Right lobe of liver (tissue), 6 donors: ENCODE results near the gene PYCR2. TPM values are rescaled to one million over a fixed set of nuclear protein-coding genes. Genes with fewer than 3 reads are reported as not detected.

ENCODE experiments used
- ATAC-seq, 4 donors: fragments of 200-7000 bp; cut with Tn5 transposase; one replicate each; pipeline ENCODE4 v1.9.1; 2020; ENCODE audit warnings: mild to moderate bottlenecking in 4 of 4, moderate library complexity in 4 of 4
- DNase-seq, 3 donors: peaks; one replicate each; pipeline ENCODE4 v3.0.0-alpha.2; 2020
- H3K27ac ChIP-seq, 3 donors: fragments of 200-600 bp; one replicate each; pipeline ENCODE4 v1.8.0; 2022
- H3K27me3 ChIP-seq, 2 donors: fragments of 200-600 bp; one replicate each; pipeline ENCODE4 v1.8.0; 2022
- H3K36me3 ChIP-seq, 4 donors: fragments of 200-600 bp; sonication (generic) in 1 of 4; one replicate each; pipeline versions ENCODE4 v1.5.1 to v1.8.0; 2017 to 2022; ENCODE audit warnings: control low read depth in 1 of 4
- H3K4me1 ChIP-seq, 4 donors: fragments of 200-600 bp; sonication (generic) in 1 of 4; one replicate each; pipeline versions ENCODE4 v1.5.1 to v1.8.0; 2017 to 2022; ENCODE audit warnings: control low read depth in 1 of 4
- H3K4me3 ChIP-seq, 3 donors: fragments of 200-600 bp; one replicate each; pipeline ENCODE4 v1.8.0; 2022
- H3K9me3 ChIP-seq, 4 donors: fragments of 200-600 bp; sonication (generic) in 1 of 4; one replicate each; pipeline versions ENCODE4 v1.5.1 to v1.8.0; 2017 to 2022; ENCODE audit warnings: control low read depth in 1 of 4
- CTCF ChIP-seq, 4 donors: fragments of 200-600 bp in 3 of 4; fragments of 450-650 bp in 1 of 4; IDR thresholded peaks; one replicate each; pipeline versions ENCODE4 v1.5.1 to v1.8.0; 2016 to 2022; ENCODE audit warnings: antibody characterized with exemption in 4 of 4, mild to moderate bottlenecking in 2 of 4
- POLR2A ChIP-seq: fragments of 450-650 bp; IDR thresholded peaks from one replicate; pipeline ENCODE4 v1.6.1; 2017; ENCODE audit warnings: antibody characterized with exemption, mild to moderate bottlenecking
- WGBS: methylation state at CpG from one replicate; pipeline ENCODE4 v1.1.6; 2018; ENCODE audit warnings: low coverage, low lambda C conversion rate; ENCODE audit not compliant: insufficient coverage; ENCODE audit errors: missing lambda C conversion rate; 5-methylcytosine and 5-hydroxymethylcytosine counted together
- intact Hi-C, 2 donors: fragments of 100-400 bp; cut with DNase I; formaldehyde crosslinking; loops; one replicate each; pipeline versions ENCODE4 v1.11.2 to v1.14.1; 2022
- total RNA-seq, 6 experiments: library from RNA; depleted of rRNA in 2 of 6; stranded (reverse); fragments of >200 nt in 2 of 6; fragmentation: NEBNext Ultra II Directional in 3 of 6; extraction: Animal tissue kit (Norgen Biotek cat#: 25700) in 3 of 6; gene quantifications; one replicate each; pipeline versions ENCODE4 v1.1.0 to v1.2.4, GENCODE V29; 2016 to 2023
- donor health status: DM: no; HTN: yes; CAD: no.
- donor health status: DM: no; HTN: no; CAD: no.
- donor health status: DM: no; HTN: no; CAD: no.
- donor health status: DM: no; HTN: yes; CAD: no.
- donor health status: DM: no; HTN: yes; CAD: no.

PYCR2 gene
- total RNA-seq, 6 experiments from 2014 or later = 20.0 to 42.6 (median 24.9) TPM

DNA sequence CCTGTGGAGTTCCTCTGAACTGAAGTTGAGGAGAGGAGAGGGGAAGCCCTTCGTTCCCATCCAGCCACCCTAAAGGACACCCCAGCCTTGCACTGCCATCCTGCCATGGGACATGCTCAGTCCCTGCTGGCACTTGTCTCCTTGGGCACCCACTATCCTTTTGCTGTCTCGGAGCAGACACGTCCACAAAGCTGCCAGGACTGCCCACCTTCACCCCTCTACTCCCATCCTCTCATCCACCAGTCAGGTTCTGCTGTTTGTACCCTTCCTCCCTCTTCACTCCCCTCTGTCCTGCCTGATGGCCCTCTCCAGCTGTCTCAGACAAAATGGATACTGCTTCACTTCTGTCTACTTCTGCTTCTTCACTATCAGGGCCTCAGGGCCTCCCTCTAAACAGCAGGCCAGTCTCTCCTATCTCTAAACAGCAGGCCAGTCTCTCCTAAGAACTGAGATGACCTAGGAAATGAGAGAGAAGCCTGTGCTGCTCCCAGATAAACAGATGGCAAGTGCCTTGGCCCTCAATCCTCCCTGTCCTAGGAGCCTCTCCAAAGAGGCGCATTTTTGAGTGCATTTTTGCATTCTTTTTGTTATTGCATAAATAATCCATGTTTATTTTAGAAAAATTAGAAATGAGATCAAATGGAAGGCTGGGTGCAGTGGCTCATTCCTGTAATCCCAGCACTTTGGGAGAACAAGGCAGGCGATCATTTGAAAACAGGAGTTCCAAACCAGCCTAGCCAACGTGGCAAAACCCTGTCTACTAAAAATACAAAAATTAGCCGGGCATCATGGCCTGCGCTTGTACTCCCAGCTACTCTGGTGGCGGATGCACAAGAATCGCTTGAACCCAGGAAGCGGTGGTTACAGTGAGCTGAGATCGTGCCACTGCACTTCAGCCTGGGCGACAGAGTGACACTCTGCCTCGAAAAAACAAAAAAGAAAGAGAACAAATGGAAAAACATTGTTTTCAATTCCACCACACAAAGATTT, 4.4 kb upstream of the PYCR2 start:
- no peaks in the 10 kb centered on the region for H3K9me3 ChIP-seq
- intact Hi-C loops = no loop called here
- ATAC-seq (no peak), DNase-seq (no peak)
- TF ChIP-seq CTCF (IDR thresholded peaks at IDR 0.05) (no peak), POLR2A (no peak)
- H3K27me3 ChIP-seq = no peaks in the 10 kb centered on the region
- H3K4me1 ChIP-seq = no peaks in the 10 kb centered on the region
- WGBS = 68% methylated on average over 10 of the region's 14 CpGs
- no peak overlapping the region for H3K27ac ChIP-seq
- no peaks in the 10 kb centered on the region for H3K36me3 ChIP-seq
- H3K4me3 ChIP-seq = no peak overlapping the region

DNA sequence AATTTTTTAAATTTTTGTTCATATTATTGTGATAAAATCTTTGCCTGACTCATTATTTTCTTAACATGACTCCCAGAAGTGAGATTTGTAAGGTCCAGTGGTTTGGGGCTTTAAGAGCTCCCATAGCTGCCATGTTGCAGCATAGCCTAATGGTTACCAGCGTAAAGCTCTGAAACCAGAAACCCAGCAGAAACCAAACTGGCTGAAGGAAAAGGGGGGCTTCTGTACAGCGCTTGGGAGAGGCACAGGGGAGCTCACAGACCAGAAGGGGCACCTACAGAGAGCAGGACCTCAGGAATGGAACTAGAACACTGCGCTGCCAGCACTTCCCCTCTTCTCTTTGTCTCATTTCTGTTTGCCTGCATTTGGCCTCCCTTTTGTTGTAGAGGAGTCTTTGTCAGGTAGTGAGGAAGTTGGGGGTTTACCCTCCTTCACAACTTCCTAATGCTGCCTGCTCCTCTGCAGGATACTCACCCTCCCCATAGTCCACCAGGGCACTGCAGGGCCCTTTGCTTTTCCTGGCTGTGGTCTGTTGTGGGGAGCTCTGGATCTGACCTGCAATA, 2.6 kb upstream of the PYCR2 start:
- no peaks in the 10 kb centered on the region for H3K27me3 ChIP-seq
- intact Hi-C loops = no loop called here
- H3K9me3 ChIP-seq = no peaks in the 10 kb centered on the region
- no peaks in the 10 kb centered on the region for H3K36me3 ChIP-seq
- TF ChIP-seq CTCF (IDR thresholded peaks at IDR 0.05) (no peak), POLR2A (no peak)
- ATAC-seq (no peak), DNase-seq (no peak)
- peaks cover 0 to 12% (median 0%) of the 10 kb centered on the region in 4 donors for H3K4me1 ChIP-seq
- no peak overlapping the region for H3K4me3 ChIP-seq
- no peak overlapping the region for H3K27ac ChIP-seq
- WGBS = 81% methylated on average over 3 of the region's 3 CpGs

- intact Hi-C loops = no loop called here
- Histone ChIP-seq H3K27ac (peak overlapping the region; percentile 79 to 92 (median 83)), H3K27me3 (no peaks in the 10 kb centered on the region), H3K4me1 (peaks cover 0 to 12% (median 0%) of the 10 kb centered on the region in 4 donors), H3K4me3 (peak overlapping the region; percentile 95 to 98 (median 95)), H3K36me3 (peaks cover 0 to 5% (median 0%) of the 10 kb centered on the region in 4 donors), H3K9me3 (no peaks in the 10 kb centered on the region)
- no peak for TF ChIP-seq POLR2A
- no peak for TF ChIP-seq CTCF (IDR thresholded peaks at IDR 0.05)
- 0% methylated on average over 8 of the region's 8 CpGs for WGBS
- peak; percentile 2 to 17 (median 16) for ATAC-seq
- no peak for DNase-seq
Observed at GRCh38 chr1:225923381-225923691, 714 bp downstream of the PYCR2 start.

- WGBS = no CpG with 5 or more reads among the region's 23 CpGs
- Histone ChIP-seq H3K4me1 (peaks cover 0 to 12% (median 0%) of the 10 kb centered on the region in 4 donors), H3K9me3 (no peaks in the 10 kb centered on the region), H3K4me3 (no peak overlapping the region), H3K27me3 (no peaks in the 10 kb centered on the region), H3K27ac (no peak overlapping the region), H3K36me3 (peaks cover 0 to 5% (median 0%) of the 10 kb centered on the region in 4 donors)
- intact Hi-C loops = no loop called here
- no peak for TF ChIP-seq POLR2A
- no peak for TF ChIP-seq CTCF (IDR thresholded peaks at IDR 0.05)
- ATAC-seq (no peak), DNase-seq (no peak)
Observed at GRCh38 chr1:225921734-225922709, 2.0 kb downstream of the PYCR2 start.
